ENCODE measurements around the gene EEF2K. TPM values are rescaled to one million over a fixed set of nuclear protein-coding genes. Genes with fewer than 3 reads are reported as not detected.

Gene EEF2K
- total RNA-seq, 1 donor from 2014 or later = 12.2 TPM

- H3K4me3 ChIP-seq (ENCODE audit: low read depth, low read length) = no peak overlapping the region
- DNase-seq (ENCODE audit: low read depth) = no peak
- TF ChIP-seq CTCF (conservative IDR thresholded peaks at IDR 0.05; ENCODE audit: low read depth, low read length) = no peak
These were observed 102.9 kb downstream of the EEF2K start for GRCh38 chr16:22308824-22309520.

- H3K4me3 ChIP-seq (ENCODE audit: low read depth, low read length) = no peak overlapping the region
- no peak for TF ChIP-seq CTCF (conservative IDR thresholded peaks at IDR 0.05; ENCODE audit: low read depth, low read length)
- DNase-seq (ENCODE audit: low read depth) = no peak
These were observed 105.4 kb downstream of the EEF2K start for GRCh38 chr16:22311520-22311919.

- TF ChIP-seq CTCF (conservative IDR thresholded peaks at IDR 0.05; ENCODE audit: low read depth, low read length) = no peak
- no peak for DNase-seq (ENCODE audit: low read depth)
- no peak overlapping the region for H3K4me3 ChIP-seq (ENCODE audit: low read depth, low read length)
These were observed 107.1 kb downstream of the EEF2K start for GRCh38 chr16:22312897-22313781.

- no peak for TF ChIP-seq CTCF (conservative IDR thresholded peaks at IDR 0.05; ENCODE audit: low read depth, low read length)
- no peak for DNase-seq (ENCODE audit: low read depth)
- no peak overlapping the region for H3K4me3 ChIP-seq (ENCODE audit: low read depth, low read length)
These were observed 107.9 kb downstream of the EEF2K start for GRCh38 chr16:22313876-22314470.

- DNase-seq (ENCODE audit: low read depth) = no peak
These were observed 108.9 kb downstream of the EEF2K start for GRCh38 chr16:22314661-22315626.

More at GRCh38 chr16:22314661-22315626, 108.9 kb downstream of the EEF2K start:
- no peak overlapping the region for H3K4me3 ChIP-seq (ENCODE audit: low read depth, low read length)
- no peak for TF ChIP-seq CTCF (conservative IDR thresholded peaks at IDR 0.05; ENCODE audit: low read depth, low read length)
